Liver (tissue), 3 donors: Measurements from ENCODE around the gene AP1M2.

Experiments used
- ATF3 ChIP-seq: IDR thresholded peaks from 2 replicates; pipeline ENCODE4 v1.6.1; 2016; ENCODE audit warnings: antibody characterized with exemption
- CTCF ChIP-seq: fragments of 150-350 bp; IDR thresholded peaks from 2 replicates; pipeline ENCODE4 v1.5.1; 2017; ENCODE audit warnings: improper control_type of control experiment, low read depth, low read length; ENCODE audit not compliant: missing input control
- FOXA1 ChIP-seq: IDR thresholded peaks from 2 replicates; pipeline ENCODE4 v1.6.1; 2016; ENCODE audit warnings: antibody characterized with exemption
- GABPA ChIP-seq, 2 donors: IDR thresholded peaks in 1 of 2; conservative IDR thresholded peaks in 1 of 2; 2 replicates each; pipeline ENCODE4 v1.6.1; 2016; ENCODE audit warnings: antibody characterized with exemption in 2 of 2, mild to moderate bottlenecking in 1 of 2, moderate library complexity in 1 of 2
- RAD21 ChIP-seq, 2 donors: IDR thresholded peaks; 2 replicates each; pipeline ENCODE4 v1.6.1; 2016; ENCODE audit warnings: antibody characterized with exemption in 2 of 2, mild to moderate bottlenecking in 2 of 2
- REST ChIP-seq: IDR thresholded peaks from 2 replicates; pipeline ENCODE4 v1.6.1; 2016; ENCODE audit warnings: antibody characterized with exemption, mild to moderate bottlenecking
- RXRA ChIP-seq, 2 donors: IDR thresholded peaks; 2 replicates each; pipeline ENCODE4 v1.6.1; 2017 to 2018; ENCODE audit warnings: antibody characterized with exemption in 2 of 2, mild to moderate bottlenecking in 1 of 2
- TAF1 ChIP-seq: conservative IDR thresholded peaks from 2 replicates; pipeline ENCODE4 v1.6.1; 2016; ENCODE audit warnings: antibody characterized with exemption, mild to moderate bottlenecking
- YY1 ChIP-seq: IDR thresholded peaks from 2 replicates; pipeline ENCODE4 v1.6.1; 2016; ENCODE audit warnings: antibody characterized with exemption, mild to moderate bottlenecking
- donor health status: healthy.
- donor health status: healthy.

DNA sequence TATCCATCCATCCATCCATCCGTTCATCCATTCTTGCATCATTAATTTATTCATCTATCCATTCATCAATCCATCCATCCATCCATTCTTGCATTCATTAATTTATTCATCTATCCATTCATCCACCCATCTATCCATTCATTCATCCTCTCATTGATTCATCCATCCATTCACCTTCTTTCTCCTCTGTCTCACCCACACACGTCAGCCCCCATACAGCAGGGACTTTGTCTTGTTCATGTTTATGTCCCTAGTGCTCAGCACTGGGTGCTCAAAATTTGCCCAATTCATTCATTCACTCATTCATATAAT is 683 bp upstream of the AP1M2 start:
- TF ChIP-seq CTCF (no peak), REST (no peak), ATF3 (no peak), RAD21 (IDR thresholded peaks at IDR 0.05) (no peak), YY1 (no peak), TAF1 (no peak), FOXA1 (no peak), RXRA (IDR thresholded peaks at IDR 0.05) (no peak), GABPA (IDR thresholded peaks at IDR 0.05 in 1 of 2, conservative IDR thresholded peaks at IDR 0.05 in 1 of 2) (no peak)
